ENCODE results near the gene NBR1.

DNA sequence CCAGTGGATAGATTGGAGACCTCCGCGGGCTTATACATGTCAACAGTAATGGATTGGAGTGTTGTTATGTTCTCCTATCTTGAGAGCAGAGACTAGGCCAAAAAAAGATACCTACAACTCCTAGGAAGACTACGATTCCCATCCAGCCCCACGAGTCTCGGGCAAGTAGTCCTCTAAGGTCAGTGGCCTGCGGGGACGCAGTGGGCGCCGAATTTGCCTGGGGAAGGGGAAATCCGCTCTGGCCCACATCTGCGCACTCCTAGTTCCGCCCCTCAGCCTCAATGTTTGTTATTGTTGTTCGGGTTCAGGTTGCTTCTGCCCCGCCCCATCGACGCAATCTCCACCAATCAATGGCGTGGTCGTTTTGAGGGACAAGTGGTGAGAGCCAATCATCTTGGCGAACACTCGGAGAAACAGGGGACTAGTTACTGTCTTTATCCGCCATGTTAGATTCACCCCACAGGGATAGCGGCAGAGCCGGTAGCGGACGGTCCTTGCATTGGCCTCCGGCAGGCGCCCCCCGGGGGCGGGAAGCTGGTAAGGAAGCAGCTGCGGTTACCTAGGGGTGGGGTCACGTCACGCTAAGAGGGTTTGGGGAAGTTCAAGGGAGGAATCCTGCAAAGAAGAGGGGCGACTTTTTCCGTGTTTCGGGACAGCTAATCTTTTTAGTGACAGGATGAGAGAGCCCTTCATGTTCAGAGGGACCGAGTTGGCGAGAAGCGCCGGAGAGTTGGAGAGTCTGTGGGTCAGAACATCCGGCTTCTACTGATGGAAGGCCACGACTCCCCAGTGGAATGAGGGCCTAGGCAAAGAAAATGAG lies at the start of gene NBR1:
- TF ChIP-seq, protein P1, sequence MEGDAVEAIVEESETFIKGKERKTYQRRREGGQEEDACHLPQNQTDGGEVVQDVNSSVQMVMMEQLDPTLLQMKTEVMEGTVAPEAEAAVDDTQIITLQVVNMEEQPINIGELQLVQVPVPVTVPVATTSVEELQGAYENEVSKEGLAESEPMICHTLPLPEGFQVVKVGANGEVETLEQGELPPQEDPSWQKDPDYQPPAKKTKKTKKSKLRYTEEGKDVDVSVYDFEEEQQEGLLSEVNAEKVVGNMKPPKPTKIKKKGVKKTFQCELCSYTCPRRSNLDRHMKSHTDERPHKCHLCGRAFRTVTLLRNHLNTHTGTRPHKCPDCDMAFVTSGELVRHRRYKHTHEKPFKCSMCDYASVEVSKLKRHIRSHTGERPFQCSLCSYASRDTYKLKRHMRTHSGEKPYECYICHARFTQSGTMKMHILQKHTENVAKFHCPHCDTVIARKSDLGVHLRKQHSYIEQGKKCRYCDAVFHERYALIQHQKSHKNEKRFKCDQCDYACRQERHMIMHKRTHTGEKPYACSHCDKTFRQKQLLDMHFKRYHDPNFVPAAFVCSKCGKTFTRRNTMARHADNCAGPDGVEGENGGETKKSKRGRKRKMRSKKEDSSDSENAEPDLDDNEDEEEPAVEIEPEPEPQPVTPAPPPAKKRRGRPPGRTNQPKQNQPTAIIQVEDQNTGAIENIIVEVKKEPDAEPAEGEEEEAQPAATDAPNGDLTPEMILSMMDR (IDR thresholded peaks at IDR 0.05): peak in 2 of 6 experiments; percentile 14 to 33
- peak in 3 of 4 donors; percentile 70 to 92 (median 81) for TF ChIP-seq POLR2A (IDR thresholded peaks at IDR 0.05)

Measured in esophagus squamous epithelium (tissue), 4 donors.